Activated CD4-positive, alpha-beta T cell treated with anti-CD3 and anti-CD28 coated beads for 24 hours (primary cell): ENCODE measurements around the gene KCNC2.

Source experiments
- DNase-seq, 2 donors: peaks; one replicate each; pipeline ENCODE4 v3.0.0-alpha.2; 2020; ENCODE audit warnings: low read depth in 2 of 2

The KCNC2 gene

DNA sequence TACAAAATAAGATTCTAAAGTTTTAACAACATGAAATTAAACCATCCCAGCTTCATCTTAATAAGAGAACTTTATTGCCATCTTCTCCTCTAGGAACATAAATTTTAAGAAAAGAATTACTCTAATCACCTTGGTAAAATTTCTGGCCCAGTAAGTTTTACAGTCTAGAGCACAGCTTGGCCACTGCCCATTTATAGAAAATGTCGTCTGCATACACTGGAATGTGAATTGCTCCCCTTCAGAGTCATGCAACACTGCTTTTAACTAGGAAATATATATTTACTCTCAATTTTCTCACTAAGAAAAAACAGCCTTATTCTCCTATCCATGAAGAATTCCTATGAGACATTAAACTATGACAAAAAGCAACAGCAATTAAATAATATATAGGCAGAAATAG is 48.2 kb downstream of the KCNC2 start:
- no peak for DNase-seq

DNA sequence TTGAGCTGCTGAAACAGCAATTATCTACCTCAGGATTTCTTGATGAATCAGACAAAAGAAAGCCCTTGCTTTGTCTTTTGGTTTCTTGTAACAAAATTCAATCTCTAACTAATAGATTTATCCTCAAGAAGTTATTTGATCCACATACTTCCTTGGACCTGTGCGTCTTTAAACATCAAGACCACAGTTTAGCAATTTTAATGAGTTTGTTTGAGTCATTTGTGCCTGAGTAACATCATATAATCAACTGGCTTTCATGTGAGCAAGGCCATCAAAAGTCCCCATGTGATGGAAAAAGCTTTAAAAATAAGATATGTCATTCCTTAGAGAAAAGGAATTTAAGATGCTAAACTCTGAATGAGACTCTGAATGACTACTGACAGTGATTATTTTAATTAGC is 52.3 kb downstream of the KCNC2 start:
- no peak for DNase-seq

DNA sequence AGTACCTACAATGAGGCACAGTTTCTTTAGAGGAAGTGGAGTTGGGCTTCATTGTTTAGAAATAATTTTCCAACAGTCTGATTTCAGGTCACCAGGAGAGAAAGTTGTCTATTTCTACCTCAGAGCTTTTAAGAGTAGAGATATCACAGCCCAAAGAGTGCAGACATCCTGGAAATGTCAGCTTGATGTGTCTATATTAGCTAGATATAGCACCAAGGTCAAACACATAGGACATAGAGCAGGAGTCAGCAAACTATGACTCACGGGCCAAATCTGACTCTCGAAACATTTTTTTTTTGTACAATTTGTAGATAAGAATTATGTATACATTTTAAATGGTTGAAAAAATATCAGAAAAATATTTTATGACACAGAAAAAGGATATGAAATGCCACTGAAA is 53.7 kb downstream of the KCNC2 start:
- no peak for DNase-seq

GRCh38 chr12:75154388-75154787 is 55.3 kb downstream of the KCNC2 start:
- DNase-seq: no peak

DNA sequence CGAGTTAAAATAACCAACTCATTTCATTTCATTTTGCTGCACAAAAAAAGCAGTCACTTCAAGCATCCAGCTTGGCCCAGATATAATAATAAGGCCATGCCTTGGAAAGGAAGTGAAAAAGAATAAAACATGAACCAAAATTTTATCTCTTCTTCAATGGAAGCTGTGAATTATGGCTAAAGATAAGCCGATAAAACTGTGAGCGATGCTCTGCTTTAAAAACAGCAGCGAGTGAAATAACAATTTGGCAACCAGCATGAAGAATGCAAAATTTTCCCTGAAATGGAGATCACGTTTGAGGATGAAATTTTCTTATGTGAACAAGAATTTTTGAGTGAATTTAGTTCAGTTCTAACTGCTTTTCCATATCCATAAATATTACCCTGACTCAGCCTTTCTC is 70.4 kb downstream of the KCNC2 start:
- DNase-seq: no peak

DNA sequence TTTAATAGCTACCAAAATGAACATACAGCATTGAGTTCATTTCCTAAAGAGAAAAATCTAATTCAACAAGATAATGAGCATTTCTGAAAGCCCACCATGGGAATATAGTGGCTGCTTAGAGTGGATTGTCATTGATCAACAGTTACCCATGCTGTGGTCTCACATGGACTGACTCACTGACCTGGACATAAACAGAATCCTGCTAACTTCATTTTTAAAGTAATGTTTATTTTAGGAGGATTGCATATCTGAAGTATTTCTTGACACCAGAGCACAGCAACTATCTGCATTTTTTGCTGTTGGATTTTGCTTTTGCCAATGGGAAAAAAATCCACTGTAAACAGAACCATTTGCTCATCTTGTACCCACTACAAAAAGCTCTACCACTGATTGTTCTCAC is 71.7 kb downstream of the KCNC2 start:
- DNase-seq: no peak

DNA sequence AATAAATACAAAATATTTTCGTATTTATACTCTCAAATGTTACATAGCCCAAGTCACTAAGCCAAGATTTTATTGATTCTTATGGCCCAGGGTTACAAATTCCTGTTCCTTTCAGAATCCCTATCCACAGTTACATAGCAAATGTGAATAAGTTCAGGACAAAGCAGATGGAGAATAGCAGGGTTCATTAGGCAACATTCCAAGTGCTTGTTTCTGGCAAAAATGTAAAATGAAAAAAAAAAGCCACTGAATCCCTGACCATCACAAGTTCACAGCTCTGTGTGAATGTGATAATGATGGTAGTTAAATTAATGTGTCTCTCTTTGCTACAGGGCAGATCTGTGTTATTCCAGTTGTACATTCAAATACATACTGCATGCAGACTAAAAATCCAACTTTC is 74.6 kb downstream of the KCNC2 start:
- no peak for DNase-seq

- DNase-seq: no peak
Measured at GRCh38 chr12:75130811-75131210, 78.8 kb downstream of the KCNC2 start.

DNA sequence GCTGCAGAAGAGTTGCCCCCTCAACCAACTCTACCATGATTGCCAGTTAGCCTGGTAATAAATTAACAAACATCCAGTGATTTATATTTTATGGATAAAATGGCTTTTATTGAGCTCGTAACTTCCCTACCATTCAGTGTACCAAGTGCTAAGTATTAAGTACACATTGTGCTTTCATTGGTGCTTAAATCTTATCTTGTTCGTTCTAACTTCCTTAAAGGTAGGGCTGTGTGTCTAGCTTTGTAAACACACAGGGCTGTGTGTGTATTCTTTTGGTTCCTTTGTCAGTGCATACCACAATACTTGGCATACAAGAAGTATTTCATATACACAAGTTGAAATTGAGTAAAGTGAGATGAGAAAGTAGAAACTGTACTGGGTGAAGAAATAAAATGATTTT is 80.4 kb downstream of the KCNC2 start:
- no peak for DNase-seq

GRCh38 chr12:75121036-75121705 is 88.5 kb downstream of the KCNC2 start:
- no peak for DNase-seq

- no peak for DNase-seq
Measured at GRCh38 chr12:75120311-75120711, 89.3 kb downstream of the KCNC2 start.

DNA sequence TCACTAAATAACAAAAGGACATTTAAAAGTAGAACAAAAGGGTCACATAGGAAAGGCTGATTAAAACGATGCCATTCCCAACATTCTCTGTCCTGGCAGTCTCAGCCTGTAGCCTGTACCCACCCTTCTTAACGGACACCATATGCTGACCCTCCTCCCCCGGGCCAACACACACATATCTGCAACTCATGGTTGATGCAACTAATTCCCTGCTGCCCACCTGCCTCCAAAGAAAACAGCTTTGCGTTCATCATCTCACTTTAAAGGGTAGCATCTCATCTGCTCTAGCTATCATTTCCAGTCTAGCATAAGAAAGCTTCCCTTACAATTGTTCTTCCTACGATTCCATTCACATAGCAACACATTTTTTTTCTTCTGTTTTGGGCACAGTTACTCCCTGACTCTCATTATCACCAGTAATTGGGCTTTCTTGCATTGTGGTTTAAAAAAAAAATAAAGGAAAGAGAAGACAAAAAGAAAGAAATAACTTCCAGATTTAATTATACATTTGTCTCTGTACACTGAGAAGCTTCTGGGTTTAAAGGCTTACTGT is 92.9 kb downstream of the KCNC2 start:
- DNase-seq: no peak

DNA sequence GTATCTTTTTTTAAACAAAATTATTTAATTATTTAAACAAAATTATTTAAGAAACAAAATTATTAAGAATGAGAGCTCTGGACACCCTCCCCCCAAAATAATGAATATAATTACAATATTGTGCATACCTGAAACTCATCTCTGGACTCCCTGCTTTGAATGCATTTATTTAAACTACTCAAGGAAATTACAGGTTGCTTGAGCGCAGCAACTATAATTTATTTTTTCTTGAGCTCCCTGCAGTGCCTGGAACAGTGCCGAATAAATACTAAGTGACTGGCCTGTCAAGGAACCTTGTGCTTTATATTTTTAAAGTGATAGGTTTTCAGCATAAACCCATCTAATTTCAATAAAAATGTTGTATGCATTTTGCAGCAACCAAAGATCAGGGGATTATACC is 93.9 kb downstream of the KCNC2 start:
- DNase-seq: no peak

- no peak for DNase-seq
Measured at GRCh38 chr12:75103822-75104221, 105.8 kb downstream of the KCNC2 start.

DNA sequence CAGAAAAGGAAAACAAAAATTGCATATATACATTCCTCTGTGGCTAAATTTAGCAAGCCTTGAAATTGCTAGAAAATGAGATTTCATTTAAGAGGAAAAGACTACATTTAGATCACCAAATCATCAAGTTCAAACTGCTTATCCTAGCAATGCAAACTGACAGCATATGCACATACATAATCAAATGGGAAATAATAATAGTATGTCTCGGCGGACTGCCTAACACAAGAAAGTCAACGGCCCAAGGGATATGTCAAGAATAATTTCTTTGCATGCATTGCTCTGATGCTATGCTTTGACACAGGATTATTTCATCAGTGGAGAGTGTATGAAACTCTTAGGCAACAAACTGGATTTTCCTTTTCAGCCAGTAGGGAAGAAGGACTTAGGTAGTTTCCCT is 107.9 kb downstream of the KCNC2 start:
- no peak for DNase-seq

- no peak for DNase-seq
Measured at GRCh38 chr12:75099210-75099609, 110.4 kb downstream of the KCNC2 start.

DNA sequence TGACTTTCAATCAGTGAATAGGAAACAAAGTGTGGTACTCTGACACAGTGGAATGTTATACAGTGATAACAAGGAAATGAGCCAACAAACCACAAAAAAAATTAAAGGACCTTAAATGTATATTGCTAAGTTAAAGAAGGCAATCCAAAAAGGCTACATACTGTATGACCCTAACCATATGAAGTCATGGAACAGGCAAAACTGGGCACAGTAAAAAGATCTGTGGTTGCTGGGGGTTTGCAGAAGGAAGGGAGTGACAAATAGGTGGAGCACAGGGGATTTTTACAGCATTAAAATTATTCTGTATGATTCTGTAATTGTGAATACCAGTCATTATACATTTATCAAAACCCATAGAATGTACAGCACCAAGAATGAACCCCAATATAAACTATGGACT is 112.6 kb downstream of the KCNC2 start:
- no peak for DNase-seq

GRCh38 chr12:75087654-75088053 is 122.0 kb downstream of the KCNC2 start:
- DNase-seq: no peak

DNA sequence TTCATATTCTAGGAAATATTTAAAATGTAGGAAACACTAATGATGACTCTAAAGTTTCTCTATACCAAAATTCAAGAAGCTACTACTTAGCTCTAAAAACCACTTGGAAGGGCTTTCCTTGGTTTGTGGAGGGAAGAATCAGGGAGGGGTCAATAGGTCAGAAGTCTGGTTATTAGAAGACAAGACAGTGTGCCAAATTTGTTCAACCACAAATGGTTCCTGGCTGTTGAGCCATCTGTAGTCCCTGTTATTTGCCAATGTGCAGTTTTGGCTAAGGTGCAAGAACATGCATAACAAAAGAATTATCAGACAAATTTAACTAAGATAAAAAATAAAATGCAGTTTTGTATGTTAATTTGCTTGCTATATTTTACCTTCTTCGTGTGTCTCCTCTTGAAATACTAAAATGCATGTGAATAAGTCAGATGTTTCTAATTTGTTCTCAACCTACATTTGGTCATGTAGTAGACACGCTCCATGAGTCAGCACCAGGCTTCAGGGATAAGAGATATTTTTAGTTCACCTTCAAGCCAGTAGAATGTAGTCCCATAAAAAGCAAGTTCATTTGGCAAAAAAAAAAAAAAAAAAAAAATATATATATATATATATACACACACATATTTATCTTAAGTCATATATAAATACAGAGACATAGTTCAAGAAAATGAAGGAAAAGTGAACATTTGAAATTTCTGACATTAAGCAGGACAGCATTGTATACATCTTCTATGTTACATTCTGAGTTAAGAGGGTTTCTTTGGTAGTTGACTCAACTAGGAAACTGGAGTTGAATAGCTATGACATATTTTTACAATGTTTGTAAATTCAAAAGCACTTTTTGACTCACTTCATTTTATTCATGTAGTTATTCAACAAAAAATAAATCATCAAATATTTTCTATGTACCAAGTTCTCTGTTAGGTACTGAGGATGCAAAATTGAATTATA is 123.3 kb downstream of the KCNC2 start:
- no peak for DNase-seq

- no peak for DNase-seq
Measured at GRCh38 chr12:75081305-75081704, 128.3 kb downstream of the KCNC2 start.

GRCh38 chr12:75080582-75080981 is 129.1 kb downstream of the KCNC2 start:
- no peak for DNase-seq

GRCh38 chr12:75065482-75065881 is 144.2 kb downstream of the KCNC2 start:
- DNase-seq: no peak

DNA sequence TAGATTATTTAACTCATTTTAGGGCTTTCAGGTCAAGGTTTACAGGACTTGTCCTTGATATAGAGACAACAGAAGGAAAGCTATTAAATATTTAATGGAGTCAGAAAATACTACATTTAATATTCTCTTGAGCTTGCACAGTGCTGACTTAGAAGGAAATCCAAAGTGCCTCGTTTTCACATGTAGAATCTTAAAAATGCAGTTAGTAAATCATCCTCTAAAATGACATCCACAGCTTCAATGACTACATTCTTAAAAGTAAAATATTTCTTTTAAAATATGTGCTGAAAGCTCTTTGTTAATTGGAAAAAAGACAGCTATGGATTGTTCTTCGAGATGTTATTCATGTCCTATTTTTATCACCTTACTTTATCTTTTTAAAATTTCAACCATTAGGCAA is 146.9 kb downstream of the KCNC2 start:
- no peak for DNase-seq
